ENCODE measurements around the gene ATG7.
"Not testable (repeated sequence)": the region's sequence is repeated elsewhere in the genome, so short reads cannot be mapped to it uniquely, and the experiment has no call there.

Gene ATG7

GRCh38 chr3:11254876-11255275 lies 17.3 kb upstream of the ATG7 start:
- DNase-seq: no peak

DNA sequence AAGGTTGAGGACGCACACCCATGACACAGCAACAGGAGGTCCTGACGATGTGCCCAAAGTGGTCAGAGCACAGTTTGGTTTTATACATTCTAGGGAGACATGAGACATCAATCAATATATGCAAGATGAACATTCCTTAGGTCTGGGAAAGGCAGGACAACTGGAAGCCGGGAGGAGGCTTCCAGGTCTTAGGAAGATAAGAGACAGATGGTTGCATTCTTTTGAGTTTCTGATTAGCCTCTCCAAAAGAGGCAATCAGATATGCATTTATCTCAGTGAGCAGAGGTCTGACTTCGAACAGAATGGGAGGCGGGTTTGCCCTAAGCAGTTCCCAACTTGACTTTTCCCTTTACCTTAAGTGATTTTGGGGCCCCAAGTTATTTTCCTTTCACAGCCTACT lies 16.7 kb upstream of the ATG7 start:
- not testable (repeated sequence) for DNase-seq

DNA sequence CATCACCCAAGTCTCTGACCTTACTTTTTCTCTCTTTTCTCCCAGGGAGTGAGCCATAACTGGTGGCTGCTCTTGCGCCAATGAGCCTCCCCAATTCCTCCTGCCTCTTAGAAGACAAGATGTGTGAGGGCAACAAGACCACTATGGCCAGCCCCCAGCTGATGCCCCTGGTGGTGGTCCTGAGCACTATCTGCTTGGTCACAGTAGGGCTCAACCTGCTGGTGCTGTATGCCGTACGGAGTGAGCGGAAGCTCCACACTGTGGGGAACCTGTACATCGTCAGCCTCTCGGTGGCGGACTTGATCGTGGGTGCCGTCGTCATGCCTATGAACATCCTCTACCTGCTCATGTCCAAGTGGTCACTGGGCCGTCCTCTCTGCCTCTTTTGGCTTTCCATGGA lies 13.2 kb upstream of the ATG7 start:
- DNase-seq: no peak

- DNase-seq: no peak
These were observed 11.7 kb upstream of the ATG7 start for GRCh38 chr3:11260460-11260859.

- DNase-seq: no peak
These were observed 3.2 kb upstream of the ATG7 start for GRCh38 chr3:11269007-11269406.

- no peak for DNase-seq
These were observed 843 bp downstream of the ATG7 start for GRCh38 chr3:11272906-11273574.

DNA sequence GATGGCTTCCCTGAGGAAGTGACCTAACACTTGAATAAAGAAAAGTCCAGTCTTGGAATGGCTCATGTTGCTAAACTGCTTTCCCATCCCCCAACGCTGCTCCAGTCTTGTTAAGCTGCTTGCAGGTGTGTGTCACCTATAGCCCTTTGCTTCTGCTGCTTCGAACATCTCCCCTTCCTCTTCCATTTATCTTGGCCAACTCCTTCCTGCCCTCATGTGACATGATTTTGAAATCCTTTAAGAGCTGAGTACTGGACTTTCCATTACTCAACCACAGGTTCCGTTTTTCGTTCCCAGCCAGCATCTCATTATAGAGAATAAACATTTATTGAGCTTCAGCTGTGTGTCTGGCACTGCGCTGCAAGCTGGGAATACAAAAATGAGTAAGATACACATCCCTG lies 1.7 kb downstream of the ATG7 start:
- DNase-seq: no peak

DNA sequence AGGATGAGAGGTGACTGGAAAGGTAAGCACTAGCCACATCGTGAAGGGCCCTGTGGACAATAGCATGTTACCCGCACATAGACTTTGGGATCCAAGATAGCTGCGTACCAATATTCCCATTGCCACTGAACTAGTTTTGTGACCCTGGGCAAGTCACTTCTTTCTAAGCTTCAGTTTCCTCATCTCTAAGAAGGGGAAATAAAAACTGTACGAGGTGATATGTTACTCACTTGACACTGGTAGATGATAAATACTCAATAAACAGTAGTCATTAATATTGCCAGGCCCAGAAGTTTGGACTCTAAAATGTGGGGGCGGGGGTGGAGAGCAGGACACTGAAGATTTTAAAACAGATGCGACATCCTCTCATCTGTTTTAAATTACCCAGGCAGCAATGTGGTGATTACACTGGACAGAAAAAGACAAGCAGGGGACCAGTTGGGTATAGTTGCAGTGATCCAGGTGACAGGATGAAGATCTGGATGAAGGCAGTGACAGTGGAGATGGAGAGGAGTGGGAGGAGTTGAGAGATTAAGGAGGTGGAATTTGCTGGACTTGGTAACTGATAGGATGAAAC lies 2.5 kb downstream of the ATG7 start:
- no peak for DNase-seq

GRCh38 chr3:11275926-11276325 lies 3.7 kb downstream of the ATG7 start:
- no peak for DNase-seq

DNA sequence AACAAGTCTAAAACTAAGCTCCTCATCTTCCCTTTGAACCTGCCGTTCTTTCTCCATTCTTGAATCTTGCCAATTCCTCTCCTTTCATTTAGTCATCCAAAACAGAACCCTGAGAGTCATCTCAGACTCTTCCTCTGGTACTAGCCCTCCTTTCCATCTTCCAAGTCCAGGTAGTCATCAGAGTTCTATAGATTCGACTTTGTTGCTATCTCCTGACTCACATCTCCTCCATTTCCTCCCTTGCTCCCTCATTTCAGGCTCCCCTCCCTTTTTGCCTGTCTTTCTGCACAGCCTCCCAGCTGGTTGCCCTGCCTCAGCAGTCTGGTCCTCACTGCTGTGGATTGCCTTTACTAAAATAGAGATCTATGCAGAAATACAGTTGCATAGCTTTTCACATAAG lies 4.7 kb downstream of the ATG7 start:
- DNase-seq: no peak

- DNase-seq: no peak
These were observed 10.3 kb downstream of the ATG7 start for GRCh38 chr3:11282250-11283138.

DNA sequence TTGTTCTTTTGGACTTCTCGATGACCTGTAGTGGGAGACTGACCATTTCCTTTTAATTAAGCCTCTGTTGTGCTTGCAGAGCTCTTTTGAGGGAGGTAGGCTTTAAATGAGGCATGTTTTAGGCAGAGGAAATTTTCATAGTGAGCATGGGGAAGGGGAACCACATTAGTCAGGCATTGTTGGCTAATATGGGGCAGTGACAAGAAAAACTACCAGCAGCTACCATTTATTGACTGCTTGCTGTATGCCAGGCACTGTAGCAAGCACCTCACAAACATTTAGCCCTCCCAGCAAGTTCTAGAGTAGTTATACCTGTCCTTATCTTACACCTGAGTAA lies 10.9 kb downstream of the ATG7 start:
- DNase-seq: no peak

GRCh38 chr3:11284011-11284410 lies 11.8 kb downstream of the ATG7 start:
- no peak for DNase-seq

- DNase-seq: no peak
These were observed 13.3 kb downstream of the ATG7 start for GRCh38 chr3:11285471-11285870.

GRCh38 chr3:11287404-11287803 lies 15.2 kb downstream of the ATG7 start:
- no peak for DNase-seq

DNA sequence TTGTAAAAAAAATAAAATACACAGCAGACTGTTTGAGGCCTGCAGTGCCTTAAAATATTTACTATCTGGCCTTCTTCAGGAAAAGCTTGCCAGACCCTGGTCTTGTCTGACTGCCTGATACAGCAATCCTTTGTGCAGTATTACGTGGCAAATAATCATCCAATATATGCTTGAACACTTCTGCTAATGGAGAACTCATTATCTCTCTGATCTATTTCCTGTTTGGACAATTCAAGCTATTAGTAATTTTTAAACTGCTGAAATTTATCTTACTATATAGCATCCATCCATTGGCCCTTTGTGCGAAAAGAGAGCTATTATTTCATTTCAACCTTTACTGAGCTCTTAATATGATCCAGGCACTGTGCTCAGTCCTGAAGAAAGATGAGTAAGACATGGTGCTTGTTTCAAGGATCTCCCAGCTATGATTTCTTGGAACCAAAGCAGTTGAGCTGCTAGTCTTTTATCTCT lies 15.9 kb downstream of the ATG7 start:
- DNase-seq: no peak

DNA sequence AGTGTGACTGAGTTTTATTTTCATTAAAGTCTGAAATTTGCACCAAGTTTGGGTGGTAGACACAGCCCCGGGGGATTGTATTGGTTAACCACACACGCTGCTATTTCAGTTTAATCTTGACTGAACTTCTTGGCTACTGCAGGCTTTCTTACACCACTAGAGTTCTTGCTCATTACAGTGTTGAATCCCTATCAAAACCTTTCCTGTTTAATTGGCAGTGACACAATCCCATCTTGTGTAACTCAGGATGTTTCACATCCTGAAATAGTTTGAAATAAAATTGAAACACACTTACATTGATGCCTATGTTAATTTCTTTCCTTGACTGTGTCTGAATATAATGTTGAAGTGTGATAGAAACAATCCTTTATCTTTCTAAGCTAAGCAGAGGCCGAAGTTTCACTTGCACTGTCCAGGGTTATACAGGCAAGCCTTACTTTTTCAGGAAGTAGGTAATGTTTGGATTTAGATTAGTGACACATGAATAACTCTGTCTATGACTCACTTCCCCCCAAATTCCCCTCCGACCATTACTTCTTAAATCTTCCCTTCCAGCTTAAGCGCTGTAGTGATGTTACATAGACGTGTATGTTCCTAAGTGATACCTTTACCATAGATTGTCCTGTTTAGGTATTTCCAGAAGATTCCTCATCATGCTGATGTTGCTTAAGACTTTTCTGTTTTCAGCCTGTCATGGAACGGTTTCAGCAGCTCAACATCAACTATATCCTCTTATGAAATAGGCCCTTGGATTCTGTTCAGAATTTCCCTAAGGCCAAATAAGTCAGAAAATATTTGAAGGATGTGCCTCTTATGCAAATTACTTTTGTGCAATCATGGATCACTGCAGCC lies 16.8 kb downstream of the ATG7 start:
- no peak for DNase-seq

DNA sequence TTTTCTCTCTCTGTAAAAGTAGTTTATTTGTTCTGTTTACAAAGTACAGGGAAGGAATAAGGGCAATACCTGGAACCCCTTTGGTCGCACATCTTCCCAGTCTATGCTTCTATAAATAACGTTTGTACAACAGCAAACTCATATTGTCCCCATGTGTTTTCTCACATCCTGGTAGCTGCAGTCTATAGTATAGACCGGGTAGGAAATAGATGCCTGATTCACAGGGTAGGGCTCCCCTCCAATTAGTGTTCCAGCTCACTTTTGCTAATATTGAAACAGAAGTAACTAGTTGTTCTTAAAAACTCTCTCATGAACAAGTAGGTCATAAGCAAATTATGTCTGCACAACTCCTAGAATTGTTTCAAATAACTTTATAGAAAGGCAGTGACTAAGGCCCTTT lies 17.7 kb downstream of the ATG7 start:
- DNase-seq: no peak

DNA sequence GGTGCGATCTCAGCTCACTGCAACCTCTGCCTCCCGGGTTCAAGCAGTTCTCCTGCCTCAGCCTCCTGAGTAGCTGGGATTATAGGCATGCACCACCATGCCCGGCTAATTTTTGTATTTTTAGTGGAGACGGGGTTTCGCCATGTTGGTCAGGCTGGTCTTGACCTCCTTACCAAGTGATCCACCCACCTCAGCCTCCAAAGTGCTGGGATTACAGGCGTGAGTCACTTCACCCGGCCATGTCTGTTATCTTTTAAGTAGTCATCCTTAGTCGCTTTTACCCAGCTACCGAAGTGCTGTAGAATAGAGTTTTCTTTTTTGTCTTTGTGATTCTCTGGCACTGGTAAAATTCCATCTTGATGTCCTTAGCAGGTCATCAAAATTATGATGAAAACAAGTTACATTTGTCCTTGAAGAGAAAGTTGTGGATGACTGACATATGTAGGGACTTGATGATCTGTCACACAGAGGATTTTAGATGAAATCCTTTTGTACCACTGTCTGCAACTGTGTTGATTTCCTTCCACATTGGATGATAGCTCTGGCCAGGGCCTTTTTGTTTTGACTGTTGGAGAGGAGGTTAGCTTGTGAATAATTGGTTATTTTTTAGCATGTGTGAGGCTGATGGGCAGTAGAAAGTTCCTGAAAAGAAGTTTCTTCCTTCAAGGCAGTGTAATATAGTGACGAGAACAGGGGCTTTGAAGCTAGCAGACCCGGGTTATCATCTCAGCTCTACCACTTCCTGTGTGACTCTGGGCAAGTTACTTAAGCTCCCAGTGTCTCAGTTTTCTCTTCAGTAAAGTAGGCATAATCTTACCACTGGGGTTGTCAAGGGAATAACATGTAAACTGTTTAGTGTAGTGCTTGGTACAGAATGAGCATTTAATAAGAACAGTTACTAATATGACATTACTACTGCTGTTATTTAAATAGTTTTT lies 18.8 kb downstream of the ATG7 start:
- peak; percentile 6 for DNase-seq

GRCh38 chr3:11291808-11292207 lies 19.6 kb downstream of the ATG7 start:
- no peak for DNase-seq

DNA sequence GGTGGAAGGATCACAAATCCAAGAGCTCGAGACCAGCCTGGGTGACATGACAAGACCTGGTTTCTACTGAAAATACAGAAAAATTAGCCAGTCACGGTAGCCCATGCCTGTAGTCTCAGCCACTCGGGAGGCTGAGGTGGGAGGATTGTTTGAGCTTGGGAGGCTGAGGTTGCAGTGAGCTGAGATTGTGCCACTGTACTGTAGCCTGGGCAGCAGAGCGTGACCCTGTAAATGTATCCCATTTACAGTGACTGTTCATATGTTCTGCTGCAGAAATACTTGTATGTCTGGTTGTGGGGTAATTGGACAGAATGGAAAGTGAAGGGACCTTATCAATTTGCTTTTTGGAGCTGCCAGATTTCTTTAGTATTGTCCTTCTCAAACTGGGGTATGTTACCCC lies 24.9 kb downstream of the ATG7 start:
- no peak for DNase-seq

- no peak for DNase-seq
These were observed 28.8 kb downstream of the ATG7 start for GRCh38 chr3:11300970-11301369.

Data from activated CD4-positive, alpha-beta T cell treated with anti-CD3 and anti-CD28 coated beads, Interleukin-2, amount 50 U/mL, for 1 hour (primary cell).